GM23338 (cell line): Measurements from ENCODE around the gene CHD2. TPM values are rescaled to one million over a fixed set of nuclear protein-coding genes. Genes with fewer than 3 reads are reported as not detected.

ENCODE experiments used
- ATAC-seq: fragments of 200-7000 bp; cut with Tn5 transposase; 3 replicates; pipeline ENCODE4 v1.9.1; 2020
- DNase-seq: peaks from one replicate; pipeline ENCODE4 v3.0.0-alpha.2; 2015; ENCODE audit warnings: low spot score
- H2AFZ ChIP-seq: fragments of 200-600 bp; sonication (generic); 2 replicates; pipeline ENCODE4 v1.8.0; 2016; ENCODE audit warnings: antibody characterized with exemption, mild to moderate bottlenecking, moderate library complexity
- H3F3A ChIP-seq: fragments of 200-600 bp; sonication (generic); replicated peaks from 2 replicates; pipeline ENCODE4 v1.8.0; 2017; ENCODE audit warnings: antibody characterized with exemption, mixed run types, low read depth
- H3K27ac ChIP-seq: fragments of 200-600 bp; sonication (generic); 2 replicates; pipeline ENCODE4 v1.6.1; 2016; ENCODE audit warnings: low read depth
- H3K27me3 ChIP-seq: fragments of 200-600 bp; sonication (generic); 2 replicates; pipeline ENCODE4 v1.8.0; 2016; ENCODE audit warnings: mild to moderate bottlenecking, mixed run types, moderate library complexity; ENCODE audit not compliant: insufficient read depth
- H3K36me3 ChIP-seq: fragments of 200-600 bp; sonication (generic); 2 replicates; pipeline ENCODE4 v1.8.0; 2016; ENCODE audit warnings: mild to moderate bottlenecking; ENCODE audit not compliant: insufficient read depth
- H3K4me1 ChIP-seq: fragments of 200-600 bp; sonication (generic); 2 replicates; pipeline ENCODE4 v1.8.0; 2016; ENCODE audit warnings: mild to moderate bottlenecking, moderate library complexity; ENCODE audit not compliant: insufficient read depth
- H3K4me2 ChIP-seq: fragments of 200-600 bp; sonication (generic); 2 replicates; pipeline ENCODE4 v1.7.1; 2017; ENCODE audit warnings: mixed run types
- H3K4me3 ChIP-seq: fragments of 200-600 bp; sonication (generic); 2 replicates; pipeline ENCODE4 v1.6.1; 2016; ENCODE audit warnings: mixed run types
- H3K79me2 ChIP-seq: fragments of 200-600 bp; sonication (generic); replicated peaks from 2 replicates; pipeline ENCODE4 v1.8.0; 2017; ENCODE audit warnings: mild to moderate bottlenecking; ENCODE audit not compliant: insufficient read depth
- H3K9me2 ChIP-seq: fragments of 200-600 bp; sonication (generic); 2 replicates; pipeline ENCODE4 v1.8.0; 2017; ENCODE audit not compliant: insufficient read depth
- H4K20me1 ChIP-seq: fragments of 200-600 bp; sonication (generic); replicated peaks from 2 replicates; pipeline ENCODE4 v1.8.0; 2017; ENCODE audit warnings: mild to moderate bottlenecking; ENCODE audit not compliant: insufficient read depth
- H3K27ac Mint-ChIP-seq: 2 replicates; pipeline ENCODE4 v1.8.0; 2020; ENCODE audit warnings: inconsistent platforms, mild to moderate bottlenecking, moderate library complexity, mixed read lengths
- H3K27me3 Mint-ChIP-seq: 3 replicates; pipeline ENCODE4 v1.8.0; 2022; ENCODE audit warnings: low read depth, mild to moderate bottlenecking, moderate library complexity, mixed read lengths, inconsistent platforms; ENCODE audit not compliant: insufficient read depth, poor library complexity
- H3K36me3 Mint-ChIP-seq: 3 replicates; pipeline ENCODE4 v1.8.0; 2021; ENCODE audit warnings: low read depth, mild to moderate bottlenecking, inconsistent platforms, moderate library complexity, mixed read lengths
- H3K4me1 Mint-ChIP-seq: 3 replicates; pipeline ENCODE4 v1.8.0; 2020; ENCODE audit warnings: mild to moderate bottlenecking, inconsistent platforms, mixed read lengths
- H3K4me3 Mint-ChIP-seq: 3 replicates; pipeline ENCODE4 v1.8.0; 2021; ENCODE audit warnings: moderate library complexity, mild to moderate bottlenecking, inconsistent platforms, mixed read lengths
- H3K9me3 Mint-ChIP-seq: 3 replicates; pipeline ENCODE4 v1.8.0; 2020; ENCODE audit warnings: moderate library complexity, mild to moderate bottlenecking, inconsistent platforms, mixed read lengths
- CREB1 ChIP-seq: fragments of 250-450 bp; sonication (Bioruptor Pico); IDR thresholded peaks from 2 replicates; pipeline ENCODE4 v1.5.0; 2020; ENCODE audit warnings: low read depth, mild to moderate bottlenecking, moderate library complexity
- EZH2 ChIP-seq: fragments of 200-600 bp; sonication (generic); IDR thresholded peaks from one replicate; pipeline ENCODE4 v1.8.0; 2017; ENCODE audit warnings: antibody characterized with exemption, mild to moderate bottlenecking, low read depth; ENCODE audit not compliant: unreplicated experiment
- EZH2phosphoT487 ChIP-seq: fragments of 200-600 bp; sonication (generic); IDR thresholded peaks from one replicate; pipeline ENCODE4 v1.8.1; 2018; ENCODE audit warnings: antibody characterized with exemption; ENCODE audit not compliant: unreplicated experiment
- JUNB ChIP-seq: IDR thresholded peaks from one replicate; pipeline ENCODE4 v1.6.1; 2016; ENCODE audit warnings: antibody characterized with exemption; ENCODE audit not compliant: unreplicated experiment
- NANOG ChIP-seq: IDR thresholded peaks from 2 replicates; pipeline ENCODE4 v1.6.1; 2016; ENCODE audit warnings: antibody characterized with exemption, borderline replicate concordance
- POLR2AphosphoS5 ChIP-seq: IDR thresholded peaks from 2 replicates; pipeline ENCODE4 v1.6.1; 2016; ENCODE audit warnings: antibody characterized with exemption, low read depth
- STAT1 ChIP-seq: IDR thresholded peaks from one replicate; pipeline ENCODE4 v1.6.1; 2016; ENCODE audit warnings: antibody characterized with exemption; ENCODE audit not compliant: unreplicated experiment
- ZNF331 ChIP-seq: fragments of 250-450 bp; sonication (Bioruptor Pico); IDR thresholded peaks from 2 replicates; pipeline ENCODE4 v1.5.0; 2020; ENCODE audit warnings: low read depth, mild to moderate bottlenecking, moderate library complexity
- polyA plus RNA-seq: library from polyadenylated mRNA; unstranded; fragments of >200 nt; fragmentation: Nextera tagmentation; extraction: Ambion mirVana; gene quantifications from 2 replicates; pipeline ENCODE4 v1.2.1, GENCODE V29; 2016
- total RNA-seq: library from RNA; depleted of rRNA; stranded (reverse); fragments of >200 nt; shearing (Covaris generic); gene quantifications from 2 replicates; pipeline ENCODE4 v1.2.3, GENCODE V29; 2014
- TF ChIP-seq, protein P1 (sequence below): IDR thresholded peaks from one replicate; pipeline ENCODE4 v1.6.1; 2018; ENCODE audit warnings: antibody characterized with exemption; ENCODE audit not compliant: unreplicated experiment
- TF ChIP-seq, protein P2 (sequence below), 2 experiments: fragments of 200-600 bp in 1 of 2; sonication (generic) in 1 of 2; conservative IDR thresholded peaks; 2 replicates each; pipeline versions ENCODE4 v1.5.1 to v1.6.1; 2016 to 2017; ENCODE audit warnings: antibody characterized with exemption in 2 of 2, low read depth in 2 of 2, mild to moderate bottlenecking in 2 of 2, moderate library complexity in 1 of 2
- TF ChIP-seq, protein P3 (sequence below): IDR thresholded peaks from 2 replicates; pipeline ENCODE4 v1.6.1; 2016; ENCODE audit warnings: antibody characterized with exemption

Gene CHD2
- total and polyA plus RNA-seq, 2 experiments from 2014 or later: 119 to 130 TPM

DNA sequence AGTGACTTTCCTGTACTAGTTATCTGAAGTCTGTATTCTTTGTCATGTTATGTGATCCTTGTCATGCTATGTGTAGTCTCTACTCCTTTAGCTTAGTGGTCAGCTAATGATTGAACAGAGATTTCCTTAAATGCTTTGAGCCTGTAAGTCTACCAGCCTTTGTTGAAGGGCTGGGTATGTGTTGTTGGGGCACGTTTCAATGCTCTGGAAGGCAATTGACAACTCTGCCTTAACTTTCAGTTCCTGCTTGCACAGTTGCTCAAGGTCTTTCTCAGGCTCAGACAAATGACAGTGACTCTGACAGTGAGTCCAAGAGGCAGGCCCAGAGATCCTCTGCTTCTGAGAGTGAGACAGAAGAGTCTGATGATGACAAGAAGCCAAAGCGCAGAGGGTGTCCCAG, 89.3 kb downstream of the CHD2 start:
- Histone ChIP-seq H4K20me1 (no peaks in the 10 kb centered on the region; the same call in 1 of the 2 replicates), H2AFZ (no peak overlapping the region), H3K9me2 (no peaks in the 10 kb centered on the region), H3K4me3 (no peak overlapping the region), H3K4me2 (no peak overlapping the region), H3K79me2 (peaks cover 10% of the 10 kb centered on the region; the same call in 1 of the 2 replicates), H3F3A (peaks cover 3% of the 10 kb centered on the region; the same call in 1 of the 2 replicates), H3K36me3 (peaks cover 71% of the 10 kb centered on the region), H3K27me3 (no peaks in the 10 kb centered on the region), H3K27ac (peak overlapping the region; percentile 73), H3K4me1 (no peaks in the 10 kb centered on the region)
- H3K27ac Mint-ChIP-seq: no peak overlapping the region
- no peak overlapping the region for H3K4me3 Mint-ChIP-seq
- no peak for ATAC-seq
- no peaks in the 10 kb centered on the region for H3K9me3 Mint-ChIP-seq
- peaks cover 77% of the 10 kb centered on the region for H3K36me3 Mint-ChIP-seq
- TF ChIP-seq NANOG (no peak), EZH2 (no peak), JUNB (no peak), CREB1 (CRISPR knock-in tag) (no peak), ZNF331 (CRISPR knock-in tag) (no peak)
- TF ChIP-seq, protein P1, sequence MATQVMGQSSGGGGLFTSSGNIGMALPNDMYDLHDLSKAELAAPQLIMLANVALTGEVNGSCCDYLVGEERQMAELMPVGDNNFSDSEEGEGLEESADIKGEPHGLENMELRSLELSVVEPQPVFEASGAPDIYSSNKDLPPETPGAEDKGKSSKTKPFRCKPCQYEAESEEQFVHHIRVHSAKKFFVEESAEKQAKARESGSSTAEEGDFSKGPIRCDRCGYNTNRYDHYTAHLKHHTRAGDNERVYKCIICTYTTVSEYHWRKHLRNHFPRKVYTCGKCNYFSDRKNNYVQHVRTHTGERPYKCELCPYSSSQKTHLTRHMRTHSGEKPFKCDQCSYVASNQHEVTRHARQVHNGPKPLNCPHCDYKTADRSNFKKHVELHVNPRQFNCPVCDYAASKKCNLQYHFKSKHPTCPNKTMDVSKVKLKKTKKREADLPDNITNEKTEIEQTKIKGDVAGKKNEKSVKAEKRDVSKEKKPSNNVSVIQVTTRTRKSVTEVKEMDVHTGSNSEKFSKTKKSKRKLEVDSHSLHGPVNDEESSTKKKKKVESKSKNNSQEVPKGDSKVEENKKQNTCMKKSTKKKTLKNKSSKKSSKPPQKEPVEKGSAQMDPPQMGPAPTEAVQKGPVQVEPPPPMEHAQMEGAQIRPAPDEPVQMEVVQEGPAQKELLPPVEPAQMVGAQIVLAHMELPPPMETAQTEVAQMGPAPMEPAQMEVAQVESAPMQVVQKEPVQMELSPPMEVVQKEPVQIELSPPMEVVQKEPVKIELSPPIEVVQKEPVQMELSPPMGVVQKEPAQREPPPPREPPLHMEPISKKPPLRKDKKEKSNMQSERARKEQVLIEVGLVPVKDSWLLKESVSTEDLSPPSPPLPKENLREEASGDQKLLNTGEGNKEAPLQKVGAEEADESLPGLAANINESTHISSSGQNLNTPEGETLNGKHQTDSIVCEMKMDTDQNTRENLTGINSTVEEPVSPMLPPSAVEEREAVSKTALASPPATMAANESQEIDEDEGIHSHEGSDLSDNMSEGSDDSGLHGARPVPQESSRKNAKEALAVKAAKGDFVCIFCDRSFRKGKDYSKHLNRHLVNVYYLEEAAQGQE: no peak
- TF ChIP-seq, protein P2, sequence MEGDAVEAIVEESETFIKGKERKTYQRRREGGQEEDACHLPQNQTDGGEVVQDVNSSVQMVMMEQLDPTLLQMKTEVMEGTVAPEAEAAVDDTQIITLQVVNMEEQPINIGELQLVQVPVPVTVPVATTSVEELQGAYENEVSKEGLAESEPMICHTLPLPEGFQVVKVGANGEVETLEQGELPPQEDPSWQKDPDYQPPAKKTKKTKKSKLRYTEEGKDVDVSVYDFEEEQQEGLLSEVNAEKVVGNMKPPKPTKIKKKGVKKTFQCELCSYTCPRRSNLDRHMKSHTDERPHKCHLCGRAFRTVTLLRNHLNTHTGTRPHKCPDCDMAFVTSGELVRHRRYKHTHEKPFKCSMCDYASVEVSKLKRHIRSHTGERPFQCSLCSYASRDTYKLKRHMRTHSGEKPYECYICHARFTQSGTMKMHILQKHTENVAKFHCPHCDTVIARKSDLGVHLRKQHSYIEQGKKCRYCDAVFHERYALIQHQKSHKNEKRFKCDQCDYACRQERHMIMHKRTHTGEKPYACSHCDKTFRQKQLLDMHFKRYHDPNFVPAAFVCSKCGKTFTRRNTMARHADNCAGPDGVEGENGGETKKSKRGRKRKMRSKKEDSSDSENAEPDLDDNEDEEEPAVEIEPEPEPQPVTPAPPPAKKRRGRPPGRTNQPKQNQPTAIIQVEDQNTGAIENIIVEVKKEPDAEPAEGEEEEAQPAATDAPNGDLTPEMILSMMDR (conservative IDR thresholded peaks at IDR 0.05; ENCODE audit: low read depth in 2 of 2): no peak
- no peaks in the 10 kb centered on the region for H3K27me3 Mint-ChIP-seq
- no peak for DNase-seq
- H3K4me1 Mint-ChIP-seq: no peaks in the 10 kb centered on the region

DNA sequence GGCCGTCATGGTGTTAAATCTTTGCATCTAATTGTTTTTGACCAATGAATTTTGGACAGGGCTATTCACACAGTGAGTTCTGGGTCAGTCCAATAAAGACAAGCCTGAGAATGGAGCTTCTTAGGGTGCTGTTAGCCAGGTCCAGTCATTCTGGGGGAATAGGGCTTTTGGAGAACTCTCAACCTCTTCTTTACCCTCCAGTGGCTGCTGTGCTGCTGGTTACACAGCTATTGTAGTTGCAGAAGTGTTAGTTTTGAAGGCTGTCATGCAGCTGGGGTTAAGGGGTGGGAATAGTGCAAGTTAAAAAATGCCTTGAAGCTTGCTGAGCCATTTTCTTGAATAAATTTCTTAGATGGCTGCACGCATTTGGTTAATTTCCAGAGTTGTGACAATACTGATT, 89.9 kb downstream of the CHD2 start:
- Histone ChIP-seq H3K79me2 (peaks cover 10% of the 10 kb centered on the region; the same call in 1 of the 2 replicates), H3K36me3 (peaks cover 65% of the 10 kb centered on the region), H3F3A (peaks cover 3% of the 10 kb centered on the region; the same call in 1 of the 2 replicates), H3K4me1 (no peaks in the 10 kb centered on the region), H3K27ac (no peak overlapping the region), H3K4me2 (no peak overlapping the region), H3K27me3 (no peaks in the 10 kb centered on the region), H2AFZ (no peak overlapping the region), H3K9me2 (no peaks in the 10 kb centered on the region), H3K4me3 (no peak overlapping the region), H4K20me1 (no peaks in the 10 kb centered on the region; the same call in 1 of the 2 replicates)
- DNase-seq (no peak), ATAC-seq (no peak)
- H3K4me1 Mint-ChIP-seq: no peaks in the 10 kb centered on the region
- H3K27me3 Mint-ChIP-seq: no peaks in the 10 kb centered on the region
- peaks cover 79% of the 10 kb centered on the region for H3K36me3 Mint-ChIP-seq
- no peak overlapping the region for H3K4me3 Mint-ChIP-seq
- no peaks in the 10 kb centered on the region for H3K9me3 Mint-ChIP-seq
- H3K27ac Mint-ChIP-seq: no peak overlapping the region
- TF ChIP-seq CREB1 (CRISPR knock-in tag) (no peak), POLR2AphosphoS5 (no peak), JUNB (no peak), EZH2 (no peak), ZNF331 (CRISPR knock-in tag) (no peak), EZH2phosphoT487 (no peak), STAT1 (no peak)
- TF ChIP-seq, protein P3, sequence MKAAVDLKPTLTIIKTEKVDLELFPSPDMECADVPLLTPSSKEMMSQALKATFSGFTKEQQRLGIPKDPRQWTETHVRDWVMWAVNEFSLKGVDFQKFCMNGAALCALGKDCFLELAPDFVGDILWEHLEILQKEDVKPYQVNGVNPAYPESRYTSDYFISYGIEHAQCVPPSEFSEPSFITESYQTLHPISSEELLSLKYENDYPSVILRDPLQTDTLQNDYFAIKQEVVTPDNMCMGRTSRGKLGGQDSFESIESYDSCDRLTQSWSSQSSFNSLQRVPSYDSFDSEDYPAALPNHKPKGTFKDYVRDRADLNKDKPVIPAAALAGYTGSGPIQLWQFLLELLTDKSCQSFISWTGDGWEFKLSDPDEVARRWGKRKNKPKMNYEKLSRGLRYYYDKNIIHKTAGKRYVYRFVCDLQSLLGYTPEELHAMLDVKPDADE: no peak
- TF ChIP-seq, protein P2 (conservative IDR thresholded peaks at IDR 0.05; ENCODE audit: low read depth in 2 of 2): no peak
- TF ChIP-seq, protein P1: no peak
